GM12878 (cell line): Measurements from ENCODE around the gene PVRIG. TPM values are rescaled to one million over a fixed set of nuclear protein-coding genes. Genes with fewer than 3 reads are reported as not detected.

Source experiments
- ATAC-seq: fragments of 200-7000 bp; cut with Tn5 transposase; 3 replicates; pipeline ENCODE4 v1.9.1; 2020; ENCODE audit warnings: mild to moderate bottlenecking, moderate library complexity
- BruUV-seq: library from RNA; stranded (reverse); fragments of 400-500 nt; replicated peaks from 2 replicates; lab custom pipeline; 2021; lab: Mats Ljungman, UMichigan
- CTCF ChIA-PET: fragments of 300-600 bp; sonication (Branson Sonifier 250); formaldehyde crosslinking; extraction: SDS; loops from one replicate; lab custom pipeline; 2021; ENCODE audit warnings: inconsistent platforms; lab: Yijun Ruan, JAX
- POLR2A ChIA-PET: fragments of 350-600 bp; formaldehyde crosslinking; extraction: SDS; loops from one replicate; lab custom pipeline; 2021; ENCODE audit warnings: inconsistent platforms; lab: Charles Lee
- RAD21 ChIA-PET: fragments of 300-600 bp; sonication (Branson Sonifier 250); formaldehyde crosslinking; loops from one replicate; lab custom pipeline; 2023; ENCODE audit warnings: antibody characterized with exemption; ENCODE audit not compliant: unreplicated experiment; lab: Charles Lee
- SMC1A ChIA-PET: fragments of 300-600 bp; sonication (Branson Sonifier 250); formaldehyde crosslinking; loops from one replicate; lab custom pipeline; 2023; ENCODE audit not compliant: unreplicated experiment, uncharacterized antibody; lab: Charles Lee
- DNase-seq: peaks from one replicate; pipeline ENCODE4 v3.0.0-alpha.2; 2011; ENCODE audit warnings: low read depth, low spot score
- FAIRE-seq: peaks from 3 replicates; lab custom pipeline; 2011; peaks lifted over from hg19 to GRCh38; lab: Jason Lieb, UNC
- H2AFZ ChIP-seq: 2 replicates; pipeline ENCODE4 v1.6.0; 2011; ENCODE audit warnings: low read depth, low read length, control low read depth; ENCODE audit not compliant: control insufficient read depth
- H3K27ac ChIP-seq: 2 replicates; pipeline ENCODE4 v1.5.1; 2011; ENCODE audit warnings: control low read depth; ENCODE audit not compliant: control insufficient read depth, insufficient read depth
- H3K27me3 ChIP-seq, 2 experiments: replicated peaks in 1 of 2; 2 replicates each; pipeline versions ENCODE4 v1.6.0 to v1.6.1; 2011; ENCODE audit warnings: low read length in 1 of 2; ENCODE audit not compliant: control insufficient read depth in 2 of 2, insufficient read depth in 2 of 2
- H3K36me3 ChIP-seq, 2 experiments: 2 replicates each; pipeline ENCODE4 v1.5.1; 2011; ENCODE audit warnings: low read length in 1 of 2; ENCODE audit not compliant: control insufficient read depth in 2 of 2, insufficient read depth in 2 of 2
- H3K4me1 ChIP-seq: 2 replicates; pipeline ENCODE4 v1.6.1; 2011; ENCODE audit warnings: mild to moderate bottlenecking, low read length, moderate library complexity, mixed read lengths; ENCODE audit not compliant: control insufficient read depth, insufficient read depth
- H3K4me2 ChIP-seq: 2 replicates; pipeline ENCODE4 v1.6.0; 2011; ENCODE audit warnings: control low read depth; ENCODE audit not compliant: control insufficient read depth, insufficient read depth
- H3K4me3 ChIP-seq: fragments of 200-600 bp; sonication (generic); 2 replicates; pipeline ENCODE4 v1.5.1; 2016
- H3K79me2 ChIP-seq: 2 replicates; pipeline ENCODE4 v1.6.0; 2011; ENCODE audit warnings: low read length; ENCODE audit not compliant: control insufficient read depth, insufficient read depth
- H3K9ac ChIP-seq: 2 replicates; pipeline ENCODE4 v1.8.0; 2011; ENCODE audit warnings: low read length, control low read depth, mixed read lengths; ENCODE audit not compliant: control insufficient read depth, insufficient read depth
- H3K9me3 ChIP-seq: replicated peaks from 3 replicates; pipeline ENCODE4 v1.5.1; 2011; ENCODE audit warnings: mild to moderate bottlenecking, low read length; ENCODE audit not compliant: control insufficient read depth, insufficient read depth
- H4K20me1 ChIP-seq: 2 replicates; pipeline ENCODE4 v1.6.0; 2011; ENCODE audit not compliant: control insufficient read depth, insufficient read depth
- CBX5 ChIP-seq: sonication (generic); IDR thresholded peaks from 2 replicates; pipeline ENCODE4 v1.6.1; 2016; ENCODE audit warnings: low read depth, moderate library complexity, mild to moderate bottlenecking, inconsistent platforms
- CHD2 ChIP-seq: IDR thresholded peaks from 2 replicates; pipeline ENCODE4 v1.6.1; 2011; ENCODE audit warnings: low read depth, low read length, improper control_type of control experiment, borderline replicate concordance
- DPF2 ChIP-seq: fragments of 450-650 bp; IDR thresholded peaks from 2 replicates; pipeline ENCODE4 v1.6.1; 2017; ENCODE audit warnings: mild to moderate bottlenecking
- EED ChIP-seq: sonication (generic); IDR thresholded peaks from 2 replicates; pipeline ENCODE4 v1.6.1; 2016; ENCODE audit warnings: antibody characterized with exemption, low read depth
- MEF2A ChIP-seq: IDR thresholded peaks from 2 replicates; pipeline ENCODE4 v1.6.1; 2011; ENCODE audit warnings: low read depth, mild to moderate bottlenecking, low read length, moderate library complexity; ENCODE audit not compliant: insufficient read depth
- MTA3 ChIP-seq: IDR thresholded peaks from 2 replicates; pipeline ENCODE4 v1.6.1; 2012; ENCODE audit warnings: low read length, inconsistent platforms, borderline replicate concordance
- NR2C1 ChIP-seq: fragments of 450-650 bp; IDR thresholded peaks from 2 replicates; pipeline ENCODE4 v1.6.1; 2017; ENCODE audit warnings: antibody characterized with exemption, mild to moderate bottlenecking, moderate library complexity
- NRF1 ChIP-seq: conservative IDR thresholded peaks from 2 replicates; pipeline ENCODE4 v1.6.1; 2011; ENCODE audit warnings: mild to moderate bottlenecking, low read depth, low read length, improper control_type of control experiment
- POLR2AphosphoS2 ChIP-seq: IDR thresholded peaks from 2 replicates; pipeline ENCODE4 v1.6.1; 2011; ENCODE audit warnings: low read depth, mild to moderate bottlenecking, low read length, improper control_type of control experiment, moderate library complexity
- RAD21 ChIP-seq: IDR thresholded peaks from 2 replicates; pipeline ENCODE4 v1.6.1; 2011; ENCODE audit warnings: mild to moderate bottlenecking, low read depth, low read length, moderate library complexity; ENCODE audit not compliant: insufficient read depth
- SMAD1 ChIP-seq: fragments of 450-650 bp; IDR thresholded peaks from 2 replicates; pipeline ENCODE4 v1.6.1; 2018; ENCODE audit warnings: mild to moderate bottlenecking, low read depth; ENCODE audit not compliant: partially characterized antibody
- SMAD5 ChIP-seq: IDR thresholded peaks from 2 replicates; pipeline ENCODE4 v1.6.1; 2016; ENCODE audit warnings: antibody characterized with exemption, low read depth
- WRNIP1 ChIP-seq: IDR thresholded peaks from 2 replicates; pipeline ENCODE4 v1.6.1; 2011; ENCODE audit warnings: low read depth, low read length, improper control_type of control experiment, borderline replicate concordance
- WGBS: methylation state at CpG from one replicate; pipeline ENCODE4 v1.1.6; 2016; ENCODE audit warnings: low lambda C conversion rate; ENCODE audit not compliant: insufficient replicate concordance, insufficient coverage; ENCODE audit errors: missing lambda C conversion rate; 5-methylcytosine and 5-hydroxymethylcytosine counted together
- in situ Hi-C: fragments of 300-500 bp; cut with MboI; formaldehyde crosslinking; loops from 9 replicates; pipeline ENCODE4 v1.14.3; 2018; ENCODE audit warnings: mixed read lengths
- intact Hi-C: fragments of 100-400 bp; cut with micrococcal nuclease; formaldehyde crosslinking; loops from one replicate; pipeline ENCODE4 v1.14.2; 2022; ENCODE audit not compliant: unreplicated experiment
- polyA plus RNA-seq, 11 experiments: library from polyadenylated mRNA; depleted of rRNA in 4 of 11; unstranded in 6 of 11; stranded (reverse) in 5 of 11; fragments of >200 nt; fragmentation: Nextera tagmentation in 4 of 11; fragmentation: Illumina TruSeq in 1 of 11; extraction: Ambion mirVana in 4 of 11; extraction: Trizol in 1 of 11; gene quantifications; 1 replicate in 1 of 11; 2 replicates in 10 of 11; pipeline versions ENCODE4 v1.2.1 to v1.2.3, GENCODE V29; 2011 to 2016; ENCODE audit warnings: inconsistent platforms in 2 of 11, missing spikeins in 2 of 11, low read depth in 1 of 11
- total RNA-seq, 4 experiments: library from RNA; depleted of rRNA in 3 of 4; stranded (reverse); fragments of >200 nt in 3 of 4; fragmentation: Illumina TruSeq in 1 of 4; extraction: Trizol in 1 of 4; gene quantifications; 2 replicates each; pipeline versions ENCODE4 v1.2.1 to v1.2.3, GENCODE V29; 2013 to 2021
- TF ChIP-seq, protein P1 (sequence below): fragments of 450-650 bp; IDR thresholded peaks from 2 replicates; pipeline ENCODE4 v1.6.1; 2018; ENCODE audit warnings: mild to moderate bottlenecking, low read depth, moderate library complexity; ENCODE audit not compliant: partially characterized antibody
- TF ChIP-seq, protein P2 (sequence below): IDR thresholded peaks from 2 replicates; pipeline ENCODE4 v1.6.1; 2011; ENCODE audit warnings: mild to moderate bottlenecking, low read depth, low read length, moderate library complexity; ENCODE audit not compliant: insufficient replicate concordance
- TF ChIP-seq, protein P3 (sequence below): IDR thresholded peaks from 2 replicates; pipeline ENCODE4 v1.6.1; 2012; ENCODE audit warnings: low read depth, low read length, improper control_type of control experiment

The PVRIG gene
- total and polyA plus RNA-seq, 10 of the 15 experiments (the other 5 are each of a cell fraction or from before 2014, with no cell fraction given), result 1.3 to 44.0 (median 17.9) TPM

DNA sequence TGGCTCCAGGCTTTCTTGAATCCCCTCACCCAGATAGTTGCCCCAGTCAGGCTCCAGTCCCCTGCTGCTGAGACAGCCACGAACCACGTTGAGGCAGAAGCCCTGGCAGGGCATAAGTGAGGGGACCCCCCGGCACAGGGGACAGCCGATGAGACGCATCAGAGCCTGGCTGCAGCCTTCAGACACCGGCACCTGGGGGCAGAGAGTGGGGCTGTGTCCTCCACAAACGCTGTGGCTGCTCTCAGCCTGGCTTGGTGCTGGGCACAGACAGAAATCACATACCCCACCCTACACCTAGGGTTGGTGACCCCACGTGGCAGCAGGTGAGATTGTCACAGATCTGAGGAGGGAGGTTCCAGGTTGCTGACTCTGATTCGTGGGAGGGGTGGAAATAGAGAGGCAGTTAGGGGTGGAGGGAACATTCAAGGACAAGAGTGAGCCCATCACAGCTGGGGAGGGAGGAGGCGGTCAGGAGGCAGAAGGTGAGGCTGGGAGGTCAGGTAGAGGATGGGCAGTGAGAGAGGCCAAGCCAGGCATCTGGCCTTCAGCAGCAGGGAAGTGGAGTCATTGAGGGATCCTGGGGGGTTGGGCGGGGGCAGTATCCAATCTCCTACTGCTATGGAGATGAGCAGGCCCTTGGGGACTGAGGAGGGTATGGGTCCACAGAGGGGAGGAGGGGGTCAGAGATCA, 45.8 kb upstream of the PVRIG start:
- Histone ChIP-seq H3K4me2 (no peak overlapping the region), H3K36me3 (no peaks in the 10 kb centered on the region), H3K27ac (no peak overlapping the region), H4K20me1 (no peaks in the 10 kb centered on the region), H3K4me3 (no peak overlapping the region), H3K4me1 (peaks cover 29% of the 10 kb centered on the region), H3K27me3 (peaks cover 0 to 4% of the 10 kb centered on the region in 2 experiments; a peak in 2 of 4 replicates), H3K79me2 (no peaks in the 10 kb centered on the region), H3K9ac (no peak overlapping the region), H3K9me3 (no peaks in the 10 kb centered on the region), H2AFZ (no peak overlapping the region)
- intact Hi-C loops, result no loop called here
- in situ Hi-C loops, result no loop called here
- ChIA-PET CTCF (no interaction called here), SMC1A (no interaction called here), POLR2A (interaction anchor here (0.6 kb wide), 1 partner anchor 10 kb away, joined by 7 read pairs; no protein-coding TSS in a partner anchor), RAD21 (no interaction called here)
- no peak for DNase-seq
- no TSS peak for BruUV-seq
- ATAC-seq, result no peak
- TF ChIP-seq, protein P1, sequence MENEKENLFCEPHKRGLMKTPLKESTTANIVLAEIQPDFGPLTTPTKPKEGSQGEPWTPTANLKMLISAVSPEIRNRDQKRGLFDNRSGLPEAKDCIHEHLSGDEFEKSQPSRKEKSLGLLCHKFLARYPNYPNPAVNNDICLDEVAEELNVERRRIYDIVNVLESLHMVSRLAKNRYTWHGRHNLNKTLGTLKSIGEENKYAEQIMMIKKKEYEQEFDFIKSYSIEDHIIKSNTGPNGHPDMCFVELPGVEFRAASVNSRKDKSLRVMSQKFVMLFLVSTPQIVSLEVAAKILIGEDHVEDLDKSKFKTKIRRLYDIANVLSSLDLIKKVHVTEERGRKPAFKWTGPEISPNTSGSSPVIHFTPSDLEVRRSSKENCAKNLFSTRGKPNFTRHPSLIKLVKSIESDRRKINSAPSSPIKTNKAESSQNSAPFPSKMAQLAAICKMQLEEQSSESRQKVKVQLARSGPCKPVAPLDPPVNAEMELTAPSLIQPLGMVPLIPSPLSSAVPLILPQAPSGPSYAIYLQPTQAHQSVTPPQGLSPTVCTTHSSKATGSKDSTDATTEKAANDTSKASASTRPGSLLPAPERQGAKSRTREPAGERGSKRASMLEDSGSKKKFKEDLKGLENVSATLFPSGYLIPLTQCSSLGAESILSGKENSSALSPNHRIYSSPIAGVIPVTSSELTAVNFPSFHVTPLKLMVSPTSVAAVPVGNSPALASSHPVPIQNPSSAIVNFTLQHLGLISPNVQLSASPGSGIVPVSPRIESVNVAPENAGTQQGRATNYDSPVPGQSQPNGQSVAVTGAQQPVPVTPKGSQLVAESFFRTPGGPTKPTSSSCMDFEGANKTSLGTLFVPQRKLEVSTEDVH, result no peak
- TF ChIP-seq CBX5, result no peak
- TF ChIP-seq, protein P2, sequence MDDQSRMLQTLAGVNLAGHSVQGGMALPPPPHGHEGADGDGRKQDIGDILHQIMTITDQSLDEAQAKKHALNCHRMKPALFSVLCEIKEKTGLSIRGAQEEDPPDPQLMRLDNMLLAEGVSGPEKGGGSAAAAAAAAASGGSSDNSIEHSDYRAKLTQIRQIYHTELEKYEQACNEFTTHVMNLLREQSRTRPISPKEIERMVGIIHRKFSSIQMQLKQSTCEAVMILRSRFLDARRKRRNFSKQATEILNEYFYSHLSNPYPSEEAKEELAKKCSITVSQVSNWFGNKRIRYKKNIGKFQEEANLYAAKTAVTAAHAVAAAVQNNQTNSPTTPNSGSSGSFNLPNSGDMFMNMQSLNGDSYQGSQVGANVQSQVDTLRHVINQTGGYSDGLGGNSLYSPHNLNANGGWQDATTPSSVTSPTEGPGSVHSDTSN, result no peak
- TF ChIP-seq NR2C1, result no peak
- TF ChIP-seq SMAD5, result no peak
- TF ChIP-seq WRNIP1, result no peak
- TF ChIP-seq CHD2, result no peak
- TF ChIP-seq EED, result no peak
- no peak for TF ChIP-seq DPF2
- no peak for TF ChIP-seq MTA3
- TF ChIP-seq MEF2A, result no peak
- TF ChIP-seq POLR2AphosphoS2, result no peak
- no peak for TF ChIP-seq SMAD1
- no peak for TF ChIP-seq RAD21
- TF ChIP-seq, protein P3, sequence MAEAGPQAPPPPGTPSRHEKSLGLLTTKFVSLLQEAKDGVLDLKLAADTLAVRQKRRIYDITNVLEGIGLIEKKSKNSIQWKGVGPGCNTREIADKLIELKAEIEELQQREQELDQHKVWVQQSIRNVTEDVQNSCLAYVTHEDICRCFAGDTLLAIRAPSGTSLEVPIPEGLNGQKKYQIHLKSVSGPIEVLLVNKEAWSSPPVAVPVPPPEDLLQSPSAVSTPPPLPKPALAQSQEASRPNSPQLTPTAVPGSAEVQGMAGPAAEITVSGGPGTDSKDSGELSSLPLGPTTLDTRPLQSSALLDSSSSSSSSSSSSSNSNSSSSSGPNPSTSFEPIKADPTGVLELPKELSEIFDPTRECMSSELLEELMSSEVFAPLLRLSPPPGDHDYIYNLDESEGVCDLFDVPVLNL, result no peak
- no peak for TF ChIP-seq NRF1
- no peak for FAIRE-seq
- 61% methylated on average over 11 of the region's 11 CpGs for WGBS
